Activated CD4-positive, alpha-beta T cell treated with anti-CD3 and anti-CD28 coated beads, Interleukin-2, amount 50 U/mL, for 4 hours (primary cell): ENCODE measurements around the gene CHRM2.

Source experiments
- DNase-seq, 2 experiments: peaks; one replicate each; pipeline ENCODE4 v3.0.0-alpha.2; 2020

The CHRM2 gene

GRCh38 chr7:136964347-136964746 is 95.9 kb downstream of the CHRM2 start:
- DNase-seq, result no peak

GRCh38 chr7:136966825-136967224 is 98.4 kb downstream of the CHRM2 start:
- no peak for DNase-seq

GRCh38 chr7:136969761-136970160 is 101.3 kb downstream of the CHRM2 start:
- DNase-seq, result no peak

- DNase-seq, result no peak
Measured at GRCh38 chr7:136971776-136972175, 103.3 kb downstream of the CHRM2 start.

GRCh38 chr7:136976504-136977251 is 108.2 kb downstream of the CHRM2 start:
- no peak for DNase-seq

GRCh38 chr7:136993377-136993776 is 124.9 kb downstream of the CHRM2 start:
- DNase-seq, result no peak

GRCh38 chr7:136997735-136998134 is 129.3 kb downstream of the CHRM2 start:
- no peak for DNase-seq

- no peak for DNase-seq
Measured at GRCh38 chr7:136998495-136998894, 130.0 kb downstream of the CHRM2 start.

GRCh38 chr7:137000621-137001020 is 132.2 kb downstream of the CHRM2 start:
- no peak for DNase-seq

- DNase-seq, result no peak
Measured at GRCh38 chr7:137001041-137001440, 132.6 kb downstream of the CHRM2 start.

GRCh38 chr7:137001478-137001877 is 133.0 kb downstream of the CHRM2 start:
- DNase-seq, result no peak

GRCh38 chr7:137003086-137003485 is 134.6 kb downstream of the CHRM2 start:
- no peak for DNase-seq

GRCh38 chr7:137003566-137003965 is 135.1 kb downstream of the CHRM2 start:
- no peak for DNase-seq

- DNase-seq, result no peak
Measured at GRCh38 chr7:137005873-137006272, 137.4 kb downstream of the CHRM2 start.

GRCh38 chr7:137006293-137006692 is 137.8 kb downstream of the CHRM2 start:
- DNase-seq, result no peak

- no peak for DNase-seq
Measured at GRCh38 chr7:137007001-137007694, 138.7 kb downstream of the CHRM2 start.

- no peak for DNase-seq
Measured at GRCh38 chr7:137009404-137009803, 141.0 kb downstream of the CHRM2 start.

GRCh38 chr7:137015015-137015414 is 146.6 kb downstream of the CHRM2 start:
- DNase-seq, result no peak

- DNase-seq, result no peak
Measured at GRCh38 chr7:137017221-137017620, 148.8 kb downstream of the CHRM2 start.

GRCh38 chr7:137018468-137018867 is 150.0 kb downstream of the CHRM2 start:
- no peak for DNase-seq

GRCh38 chr7:137020351-137020750 is 151.9 kb downstream of the CHRM2 start:
- DNase-seq, result no peak

GRCh38 chr7:137025469-137026175 is 157.2 kb downstream of the CHRM2 start:
- no peak for DNase-seq

GRCh38 chr7:137026176-137026500 is 157.7 kb downstream of the CHRM2 start:
- no peak for DNase-seq

- DNase-seq, result no peak
Measured at GRCh38 chr7:137032436-137032835, 164.0 kb downstream of the CHRM2 start.
